ENCODE results near the gene NUMBL.
"Not testable (repeated sequence)": the region's sequence is repeated elsewhere in the genome, so short reads cannot be mapped to it uniquely, and the experiment has no call there.

The NUMBL gene

GRCh38 chr19:40663695-40664692 lies 26.5 kb downstream of the NUMBL start:
- no peak for DNase-seq (ENCODE audit: low spot score)

GRCh38 chr19:40662925-40663694 lies 27.3 kb downstream of the NUMBL start:
- DNase-seq (ENCODE audit: low spot score) = peak; percentile 90

GRCh38 chr19:40661616-40662015 lies 28.8 kb downstream of the NUMBL start:
- DNase-seq (ENCODE audit: low spot score) = no peak

GRCh38 chr19:40659566-40659965 lies 30.9 kb downstream of the NUMBL start:
- DNase-seq (ENCODE audit: low spot score) = no peak

GRCh38 chr19:40659116-40659515 lies 31.3 kb downstream of the NUMBL start:
- no peak for DNase-seq (ENCODE audit: low spot score)

GRCh38 chr19:40658031-40658430 lies 32.4 kb downstream of the NUMBL start:
- DNase-seq (ENCODE audit: low spot score) = no peak

GRCh38 chr19:40655684-40656083 lies 34.8 kb downstream of the NUMBL start:
- DNase-seq (ENCODE audit: low spot score) = not testable (repeated sequence)

GRCh38 chr19:40652303-40652702 lies 38.1 kb downstream of the NUMBL start:
- DNase-seq (ENCODE audit: low spot score) = not testable (repeated sequence)

GRCh38 chr19:40650749-40651305 lies 39.6 kb downstream of the NUMBL start:
- DNase-seq (ENCODE audit: low spot score) = no peak

GRCh38 chr19:40649903-40650675 lies 40.4 kb downstream of the NUMBL start:
- DNase-seq (ENCODE audit: low spot score) = not testable (repeated sequence)

- DNase-seq (ENCODE audit: low spot score) = no peak
These were observed 43.7 kb downstream of the NUMBL start for GRCh38 chr19:40646743-40647254.

- DNase-seq (ENCODE audit: low spot score) = no peak
These were observed 47.6 kb downstream of the NUMBL start for GRCh38 chr19:40642757-40643305.

GRCh38 chr19:40642051-40642706 lies 48.3 kb downstream of the NUMBL start:
- no peak for DNase-seq (ENCODE audit: low spot score)

- DNase-seq (ENCODE audit: low spot score) = no peak
These were observed 49.2 kb downstream of the NUMBL start for GRCh38 chr19:40641281-40641680.

GRCh38 chr19:40640744-40641143 lies 49.7 kb downstream of the NUMBL start:
- DNase-seq (ENCODE audit: low spot score) = no peak

- no peak for DNase-seq (ENCODE audit: low spot score)
These were observed 50.8 kb downstream of the NUMBL start for GRCh38 chr19:40639638-40639982.

GRCh38 chr19:40638327-40638726 lies 52.1 kb downstream of the NUMBL start:
- no peak for DNase-seq (ENCODE audit: low spot score)

- DNase-seq (ENCODE audit: low spot score) = no peak
These were observed 57.2 kb downstream of the NUMBL start for GRCh38 chr19:40633207-40633606.

- no peak for DNase-seq (ENCODE audit: low spot score)
These were observed 58.0 kb downstream of the NUMBL start for GRCh38 chr19:40632311-40633036.

GRCh38 chr19:40630571-40631160 lies 59.8 kb downstream of the NUMBL start:
- DNase-seq (ENCODE audit: low spot score) = no peak

Data from CD4-positive, alpha-beta T cell treated with Interleukin-6 at 100 ng/mL for 8 hours (primary cell).